Stimulated activated CD8-positive, alpha-beta memory T cell treated with anti-CD3 and anti-CD28 coated beads, Interleukin-4, amount 100 ng/mL, for 4 hours (primary cell): ENCODE results near the gene KHDRBS2.

Experiments
- DNase-seq, 2 donors: peaks; one replicate each; pipeline ENCODE4 v3.0.0-alpha.2; 2020; ENCODE audit warnings: low read depth in 2 of 2, low spot score in 1 of 2

The KHDRBS2 gene

GRCh38 chr6:62192593-62192992 lies 93.4 kb downstream of the KHDRBS2 start:
- no peak for DNase-seq

- no peak for DNase-seq
Observed at GRCh38 chr6:62175195-62175594, 110.8 kb downstream of the KHDRBS2 start.

- no peak for DNase-seq
Observed at GRCh38 chr6:62174548-62174947, 111.5 kb downstream of the KHDRBS2 start.

GRCh38 chr6:62167736-62168135 lies 118.3 kb downstream of the KHDRBS2 start:
- no peak for DNase-seq

- DNase-seq: no peak
Observed at GRCh38 chr6:62162858-62163257, 123.2 kb downstream of the KHDRBS2 start.

GRCh38 chr6:62152796-62153195 lies 133.2 kb downstream of the KHDRBS2 start:
- no peak for DNase-seq

GRCh38 chr6:62150048-62150663 lies 135.9 kb downstream of the KHDRBS2 start:
- DNase-seq: no peak

- no peak for DNase-seq
Observed at GRCh38 chr6:62146954-62147853, 138.8 kb downstream of the KHDRBS2 start.

- no peak for DNase-seq
Observed at GRCh38 chr6:62129127-62129526, 156.9 kb downstream of the KHDRBS2 start.

- no peak for DNase-seq
Observed at GRCh38 chr6:62119401-62119800, 166.6 kb downstream of the KHDRBS2 start.

- no peak for DNase-seq
Observed at GRCh38 chr6:62103186-62103859, 182.7 kb downstream of the KHDRBS2 start.

- DNase-seq: no peak
Observed at GRCh38 chr6:62102387-62102786, 183.6 kb downstream of the KHDRBS2 start.

- DNase-seq: no peak
Observed at GRCh38 chr6:62090442-62091229, 195.4 kb downstream of the KHDRBS2 start.

- DNase-seq: no peak
Observed at GRCh38 chr6:62089781-62090180, 196.2 kb downstream of the KHDRBS2 start.

GRCh38 chr6:62086047-62086446 lies 200.0 kb downstream of the KHDRBS2 start:
- no peak for DNase-seq

- no peak for DNase-seq
Observed at GRCh38 chr6:62075869-62076268, 210.2 kb downstream of the KHDRBS2 start.

- no peak for DNase-seq
Observed at GRCh38 chr6:62059901-62060300, 226.1 kb downstream of the KHDRBS2 start.

- no peak for DNase-seq
Observed at GRCh38 chr6:62057300-62057699, 228.7 kb downstream of the KHDRBS2 start.

- DNase-seq: no peak
Observed at GRCh38 chr6:62045502-62045901, 240.5 kb downstream of the KHDRBS2 start.

- DNase-seq: no peak
Observed at GRCh38 chr6:62043084-62043483, 242.9 kb downstream of the KHDRBS2 start.

- no peak for DNase-seq
Observed at GRCh38 chr6:62042429-62042828, 243.6 kb downstream of the KHDRBS2 start.
